IMR-90 (cell line): ENCODE results near the gene ARAP1. TPM values are rescaled to one million over a fixed set of nuclear protein-coding genes. Genes with fewer than 3 reads are reported as not detected.

Experiments
- ATAC-seq: fragments of 200-7000 bp; cut with Tn5 transposase; 2 replicates; pipeline ENCODE4 v1.9.1; 2020; ENCODE audit warnings: low read depth, mild to moderate bottlenecking, moderate library complexity
- BruUV-seq: library from RNA; stranded (reverse); fragments of 400-500 nt; replicated peaks from 2 replicates; lab custom pipeline; 2021; lab: Mats Ljungman, UMichigan
- CTCF ChIA-PET: fragments of 300-600 bp; formaldehyde crosslinking; extraction: SDS; loops from one replicate; lab custom pipeline; 2021; ENCODE audit warnings: antibody characterized with exemption; lab: Yijun Ruan, JAX
- POLR2A ChIA-PET: fragments of 300-600 bp; sonication (Branson Sonifier 250); formaldehyde crosslinking; loops from one replicate; lab custom pipeline; 2022; ENCODE audit warnings: antibody characterized with exemption; ENCODE audit not compliant: unreplicated experiment; lab: Charles Lee
- DNase-seq: peaks from one replicate; pipeline ENCODE4 v3.0.0; 2013
- H2AFZ ChIP-seq: replicated peaks from 2 replicates; pipeline ENCODE3; 2013; ENCODE audit warnings: low read length, mild to moderate bottlenecking; ENCODE audit not compliant: poor library complexity
- H2AK5ac ChIP-seq: 2 replicates; pipeline ENCODE4 v1.6.1; 2013; ENCODE audit warnings: low read depth, low read length, inconsistent platforms
- H2AK9ac ChIP-seq: replicated peaks from 2 replicates; pipeline ENCODE3; 2013; ENCODE audit warnings: mild to moderate bottlenecking, low read depth, low read length, moderate library complexity; ENCODE audit not compliant: poor library complexity
- H2BK120ac ChIP-seq: 2 replicates; pipeline ENCODE4 v1.6.1; 2013; ENCODE audit warnings: low read depth, low read length, inconsistent platforms
- H2BK15ac ChIP-seq: 3 replicates; pipeline ENCODE4 v1.6.1; 2013; ENCODE audit warnings: low read depth, low read length, inconsistent platforms
- H2BK20ac ChIP-seq: 2 replicates; pipeline ENCODE4 v1.6.1; 2013; ENCODE audit warnings: low read depth, mild to moderate bottlenecking, inconsistent platforms, low read length, moderate library complexity
- H2BK5ac ChIP-seq: 2 replicates; pipeline ENCODE4 v1.6.1; 2013; ENCODE audit warnings: mild to moderate bottlenecking, low read depth, low read length, inconsistent platforms; ENCODE audit not compliant: poor library complexity, severe bottlenecking
- H3K14ac ChIP-seq: replicated peaks from 2 replicates; pipeline ENCODE4 v1.6.1; 2013; ENCODE audit warnings: low read depth, low read length, inconsistent platforms
- H3K18ac ChIP-seq: 2 replicates; pipeline ENCODE4 v1.6.1; 2013; ENCODE audit warnings: low read depth, low read length, control low read depth
- H3K23ac ChIP-seq: 2 replicates; pipeline ENCODE4 v1.6.1; 2013; ENCODE audit warnings: low read depth, low read length, inconsistent platforms
- H3K27ac ChIP-seq: 2 replicates; pipeline ENCODE4 v1.5.1; 2013; ENCODE audit warnings: mild to moderate bottlenecking, control low read depth, low read length; ENCODE audit not compliant: insufficient read depth
- H3K27me3 ChIP-seq: 2 replicates; pipeline ENCODE4 v1.6.1; 2013; ENCODE audit warnings: low read length; ENCODE audit not compliant: control insufficient read depth, insufficient read depth
- H3K36me3 ChIP-seq: 2 replicates; pipeline ENCODE4 v1.6.1; 2013; ENCODE audit warnings: low read length, mixed read lengths; ENCODE audit not compliant: control insufficient read depth, insufficient read depth
- H3K4ac ChIP-seq: 2 replicates; pipeline ENCODE4 v1.6.1; 2013; ENCODE audit warnings: low read depth, low read length, inconsistent platforms
- H3K4me1 ChIP-seq: 2 replicates; pipeline ENCODE4 v1.6.1; 2013; ENCODE audit warnings: low read length, mixed read lengths; ENCODE audit not compliant: control insufficient read depth, insufficient read depth
- H3K4me2 ChIP-seq: 2 replicates; pipeline ENCODE4 v1.6.1; 2013; ENCODE audit warnings: low read depth, mild to moderate bottlenecking, control low read depth, low read length, moderate library complexity
- H3K4me3 ChIP-seq: 2 replicates; pipeline ENCODE4 v1.5.1; 2013; ENCODE audit warnings: low read depth, mild to moderate bottlenecking, control low read depth, low read length, moderate library complexity; ENCODE audit not compliant: insufficient read depth
- H3K56ac ChIP-seq: 2 replicates; pipeline ENCODE4 v1.6.1; 2013; ENCODE audit warnings: low read length, inconsistent platforms; ENCODE audit not compliant: insufficient read depth; ENCODE audit errors: extremely low read depth
- H3K79me1 ChIP-seq, 2 experiments: 2 replicates each; pipeline ENCODE4 v1.6.1; 2013; ENCODE audit warnings: low read length in 2 of 2, inconsistent platforms in 1 of 2, low read depth in 1 of 2
- H3K9ac ChIP-seq: 2 replicates; pipeline ENCODE4 v1.6.1; 2013; ENCODE audit warnings: low read depth, low read length, control low read depth
- H3K9me1 ChIP-seq: 2 replicates; pipeline ENCODE4 v1.6.1; 2013; ENCODE audit warnings: low read length, inconsistent platforms; ENCODE audit not compliant: insufficient read depth
- H3K9me3 ChIP-seq: 2 replicates; pipeline ENCODE4 v1.6.1; 2013; ENCODE audit warnings: low read length; ENCODE audit not compliant: control insufficient read depth, insufficient read depth
- H4K20me1 ChIP-seq: 2 replicates; pipeline ENCODE4 v1.6.1; 2013; ENCODE audit warnings: low read length, inconsistent platforms; ENCODE audit not compliant: insufficient read depth
- H4K5ac ChIP-seq: 2 replicates; pipeline ENCODE4 v1.6.1; 2013; ENCODE audit warnings: mild to moderate bottlenecking, low read depth, low read length, control low read depth
- H4K8ac ChIP-seq, 2 experiments: 2 replicates each; pipeline ENCODE4 v1.6.1; 2013; ENCODE audit warnings: low read depth in 2 of 2, low read length in 2 of 2, control low read depth in 1 of 2, inconsistent platforms in 1 of 2
- H4K91ac ChIP-seq: 2 replicates; pipeline ENCODE4 v1.6.1; 2013; ENCODE audit warnings: low read depth, low read length, inconsistent platforms; ENCODE audit not compliant: insufficient read depth
- POLR2A ChIP-seq: IDR thresholded peaks from 2 replicates; pipeline ENCODE4 v1.6.1; 2012; ENCODE audit warnings: mild to moderate bottlenecking, low read depth, low read length
- WGBS, 2 experiments: methylation state at CpG; one replicate each; pipeline versions ENCODE4 v1.1.5 to v1.1.7; 2013; ENCODE audit warnings: missing lambda C conversion rate in 2 of 2; ENCODE audit not compliant: insufficient read length in 1 of 2; ENCODE audit errors: extremely low coverage in 2 of 2; 5-methylcytosine and 5-hydroxymethylcytosine counted together
- dilution Hi-C: fragments of 300-500 bp; cut with HindIII; formaldehyde crosslinking; loops from one replicate; pipeline ENCODE4 v1.14.3; 2018; ENCODE audit warnings: low sequenced_read_pairs; ENCODE audit not compliant: unreplicated experiment
- in situ Hi-C: fragments of 300-500 bp; cut with MboI; formaldehyde crosslinking; loops from 3 replicates; pipeline ENCODE4 v1.14.3; 2019; ENCODE audit warnings: low sequenced_read_pairs, inconsistent platforms, mixed read lengths
- intact Hi-C: fragments of 100-400 bp; cut with micrococcal nuclease; formaldehyde crosslinking; loops from 2 replicates; pipeline ENCODE4 v1.10.0; 2022
- polyA plus RNA-seq, 3 experiments: library from polyadenylated mRNA; depleted of rRNA; stranded (reverse); fragments of >200 nt; gene quantifications; 2 replicates each; pipeline ENCODE4 v1.2.3, GENCODE V29; 2012; ENCODE audit warnings: low replicate concordance in 1 of 3
- total RNA-seq: library from RNA; depleted of rRNA; stranded (reverse); fragments of >200 nt; gene quantifications from 2 replicates; pipeline ENCODE4 v1.2.3, GENCODE V29; 2012
- TF ChIP-seq, protein P1 (sequence below): fragments of 150-350 bp; IDR thresholded peaks from 2 replicates; pipeline ENCODE4 v1.6.1; 2017; ENCODE audit warnings: mild to moderate bottlenecking, antibody characterized with exemption, low read length, low read depth

The ARAP1 gene
- total and polyA plus RNA-seq, 2 of the 4 experiments (the other 2 are of a cell fraction), result 37.6 to 63.1 TPM

DNA sequence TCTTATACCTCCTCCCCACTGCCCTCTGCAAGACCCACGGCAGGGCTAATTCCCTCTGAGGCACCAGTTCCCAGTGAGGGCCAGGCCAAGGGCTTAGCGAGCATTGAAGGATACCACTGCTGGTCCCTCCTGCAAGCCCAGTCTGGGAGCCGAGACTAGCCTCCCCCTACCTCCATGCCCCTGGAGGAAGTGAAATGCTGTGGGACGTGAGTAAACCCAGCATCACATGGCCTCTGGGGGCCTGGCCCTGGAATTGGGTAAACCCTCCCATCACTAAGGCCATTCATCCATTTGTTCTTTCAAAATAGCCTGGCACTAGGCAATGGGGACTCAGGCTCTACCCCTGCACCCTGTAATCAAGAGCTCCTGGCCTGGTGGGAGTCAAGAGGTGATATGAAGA is 24.7 kb downstream of the ARAP1 start:
- H3K4me1 ChIP-seq, result peaks cover 7% of the 10 kb centered on the region
- ChIA-PET POLR2A (no interaction called here), CTCF (no interaction called here)
- no peak overlapping the region for H3K27ac ChIP-seq
- no peak overlapping the region for H4K8ac ChIP-seq
- H3K79me1 ChIP-seq, result peaks cover 16 to 63% of the 10 kb centered on the region in 2 experiments
- no peak overlapping the region for H2BK120ac ChIP-seq
- no peaks in the 10 kb centered on the region for H3K9me1 ChIP-seq
- H3K4ac ChIP-seq, result no peak overlapping the region
- H3K9ac ChIP-seq, result no peak overlapping the region
- no peak overlapping the region for H4K91ac ChIP-seq
- WGBS, 2 experiments, result 100% methylated on average over 2 of the region's 4 CpGs; no CpG with 5 or more reads in 1 of the 2 experiments
- TF ChIP-seq, protein P1, sequence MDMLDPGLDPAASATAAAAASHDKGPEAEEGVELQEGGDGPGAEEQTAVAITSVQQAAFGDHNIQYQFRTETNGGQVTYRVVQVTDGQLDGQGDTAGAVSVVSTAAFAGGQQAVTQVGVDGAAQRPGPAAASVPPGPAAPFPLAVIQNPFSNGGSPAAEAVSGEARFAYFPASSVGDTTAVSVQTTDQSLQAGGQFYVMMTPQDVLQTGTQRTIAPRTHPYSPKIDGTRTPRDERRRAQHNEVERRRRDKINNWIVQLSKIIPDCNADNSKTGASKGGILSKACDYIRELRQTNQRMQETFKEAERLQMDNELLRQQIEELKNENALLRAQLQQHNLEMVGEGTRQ, result peak; percentile 62; the same call in 1 of the 2 replicates
- no peak for TF ChIP-seq POLR2A
- H3K18ac ChIP-seq, result no peak overlapping the region
- intact Hi-C loops (loop anchor here (5.0 kb wide), 1 partner anchor 560 kb away; no protein-coding TSS in a partner anchor), dilution Hi-C loops (no loop called here), in situ Hi-C loops (loop anchor here (10.0 kb wide), 2 partner anchors 417 to 557 kb away; partner anchors contain the start of gene FCHSD2)
- BruUV-seq, result no TSS peak
- DNase-seq, result no peak
- H3K14ac ChIP-seq, result no peak overlapping the region; the same call in 1 of the 2 replicates
- H2AFZ ChIP-seq, result no peak overlapping the region
- no peak overlapping the region for H2BK15ac ChIP-seq
- H3K56ac ChIP-seq, result no peak overlapping the region
- no peak overlapping the region for H2AK5ac ChIP-seq
- H3K4me3 ChIP-seq, result no peak overlapping the region
- peaks cover 2% of the 10 kb centered on the region; the same call in 1 of the 2 replicates for H3K36me3 ChIP-seq
- H4K20me1 ChIP-seq, result peaks cover 3% of the 10 kb centered on the region; the same call in 1 of the 2 replicates
- no peaks in the 10 kb centered on the region for H3K27me3 ChIP-seq
- no peak overlapping the region for H2AK9ac ChIP-seq
- peak overlapping the region; percentile 7; the same call in 1 of the 2 replicates for H3K23ac ChIP-seq
- no peak overlapping the region for H2BK20ac ChIP-seq
- no peaks in the 10 kb centered on the region for H3K9me3 ChIP-seq
- H2BK5ac ChIP-seq, result no peak overlapping the region
- no peak for ATAC-seq
- no peak overlapping the region for H4K5ac ChIP-seq
- H3K4me2 ChIP-seq, result no peak overlapping the region
